ENCODE results near the gene NDUFB5.

DNA sequence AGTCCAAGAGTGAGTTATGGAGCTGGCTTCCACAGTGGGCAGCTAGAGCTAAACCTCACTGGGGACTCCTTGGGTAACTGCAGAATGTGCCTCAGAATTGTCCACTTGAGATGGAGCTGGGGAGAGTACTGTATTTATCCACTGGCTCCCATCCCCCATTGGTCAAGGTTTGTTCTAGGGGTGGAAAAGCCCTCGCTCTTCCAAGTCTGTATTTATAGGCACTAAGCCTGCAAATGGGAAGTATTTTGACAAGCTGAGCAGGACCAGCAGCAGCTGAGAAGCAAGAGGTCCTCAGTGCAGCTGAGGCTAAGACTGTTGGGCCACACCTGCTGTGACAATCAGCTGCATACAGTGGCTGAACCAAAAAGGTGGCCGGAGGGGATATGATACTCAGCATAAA lies 54.0 kb downstream of the NDUFB5 start:
- TF ChIP-seq POLR2AphosphoS5 (IDR thresholded peaks at IDR 0.05; ENCODE audit: low read depth, low read length) (no peak), CTCF (IDR thresholded peaks at IDR 0.05) (no peak), REST (IDR thresholded peaks at IDR 0.05; ENCODE audit: insufficient read depth in 1 of 2, low read depth in 2 of 2, low read length in 1 of 2) (no peak)

Measured in Panc1 (cell line).